Measurements from ENCODE around the gene MIEF1. TPM values are rescaled to one million over a fixed set of nuclear protein-coding genes. Genes with fewer than 3 reads are reported as not detected.

Gene MIEF1
- total and polyA plus RNA-seq, 2 donors, result 12.2 to 18.4 TPM

GRCh38 chr22:39545386-39546365 lies 43.6 kb downstream of the MIEF1 start:
- WGBS, result 28% methylated on average over 39 of the region's 39 CpGs
- Histone ChIP-seq H3K27ac (ENCODE audit: low read depth) (no peak overlapping the region), H3K36me3 (ENCODE audit: insufficient read depth) (no peaks in the 10 kb centered on the region), H3K4me1 (ENCODE audit: insufficient read depth) (no peaks in the 10 kb centered on the region), H3K4me3 (ENCODE audit: low read depth, low read length) (no peak overlapping the region)
- no peak for DNase-seq (ENCODE audit: extremely low spot score)

- no peak overlapping the region for H3K4me3 ChIP-seq (ENCODE audit: low read depth, low read length)
- H3K27ac ChIP-seq (ENCODE audit: low read depth), result no peak overlapping the region
- no peak for DNase-seq (ENCODE audit: extremely low spot score)
- H3K36me3 ChIP-seq (ENCODE audit: insufficient read depth), result no peaks in the 10 kb centered on the region
- H3K4me1 ChIP-seq (ENCODE audit: insufficient read depth), result no peaks in the 10 kb centered on the region
- 32% methylated on average over 5 of the region's 5 CpGs for WGBS
Observed at GRCh38 chr22:39546889-39547586, 44.9 kb downstream of the MIEF1 start.

DNA sequence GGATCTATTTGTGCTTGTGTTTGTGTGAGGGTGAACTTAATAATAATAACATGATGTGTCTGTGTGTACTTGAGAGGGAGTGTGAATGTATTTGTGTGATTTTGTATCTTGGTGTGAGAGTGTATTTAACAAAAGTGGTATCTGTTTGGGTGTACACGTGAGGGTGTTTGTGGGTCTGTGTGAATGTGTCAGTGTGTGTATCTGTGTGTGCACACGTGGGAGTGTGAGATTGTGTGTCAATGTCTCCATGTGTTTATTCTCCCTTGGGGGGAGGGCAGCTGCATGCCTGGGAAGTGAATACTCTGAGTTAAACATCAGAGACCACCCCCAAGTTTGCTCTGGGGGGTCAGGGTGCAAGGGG lies 45.5 kb downstream of the MIEF1 start:
- DNase-seq (ENCODE audit: extremely low spot score), result no peak
- 34% methylated on average over 2 of the region's 2 CpGs for WGBS
- Histone ChIP-seq H3K4me3 (ENCODE audit: low read depth, low read length) (no peak overlapping the region), H3K27ac (ENCODE audit: low read depth) (no peak overlapping the region), H3K4me1 (ENCODE audit: insufficient read depth) (no peaks in the 10 kb centered on the region), H3K36me3 (ENCODE audit: insufficient read depth) (no peaks in the 10 kb centered on the region)

DNA sequence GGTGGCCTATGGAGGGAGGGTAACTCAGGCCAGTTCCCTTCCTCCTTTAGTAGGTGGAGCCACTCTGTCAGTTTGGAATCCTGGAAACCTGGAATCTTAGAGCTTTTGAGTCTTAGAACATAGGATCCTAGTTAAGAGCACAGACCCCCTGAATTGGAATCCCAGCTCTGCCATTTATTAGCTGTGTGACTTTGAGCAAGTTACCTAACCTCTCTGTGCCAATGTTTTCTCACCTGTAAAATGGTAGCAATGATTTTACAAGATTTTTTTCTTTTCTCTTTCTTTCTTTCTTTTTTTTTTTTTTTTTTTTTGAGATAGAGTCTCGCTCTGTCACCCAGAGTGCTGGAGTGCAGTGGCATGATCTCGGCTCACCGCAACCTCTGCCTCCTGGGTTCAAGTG lies 51.3 kb downstream of the MIEF1 start:
- 97% methylated on average over 3 of the region's 3 CpGs for WGBS
- Histone ChIP-seq H3K4me3 (ENCODE audit: low read depth, low read length) (no peak overlapping the region), H3K27ac (ENCODE audit: low read depth) (no peak overlapping the region), H3K36me3 (ENCODE audit: insufficient read depth) (no peaks in the 10 kb centered on the region), H3K4me1 (ENCODE audit: insufficient read depth) (peaks cover 1% of the 10 kb centered on the region)
- DNase-seq (ENCODE audit: extremely low spot score), result no peak

- Histone ChIP-seq H3K4me3 (ENCODE audit: low read depth, low read length) (no peak overlapping the region), H3K4me1 (ENCODE audit: insufficient read depth) (peaks cover 1% of the 10 kb centered on the region), H3K27ac (ENCODE audit: low read depth) (no peak overlapping the region), H3K36me3 (ENCODE audit: insufficient read depth) (no peaks in the 10 kb centered on the region)
- DNase-seq (ENCODE audit: extremely low spot score), result no peak
- 59% methylated on average over 3 of the region's 3 CpGs for WGBS
Observed at GRCh38 chr22:39554151-39554550, 52.1 kb downstream of the MIEF1 start.

- 6% methylated on average over 72 of the region's 72 CpGs for WGBS
- peak overlapping the region; percentile 32 for H3K4me3 ChIP-seq (ENCODE audit: low read depth, low read length)
- peaks cover 1% of the 10 kb centered on the region for H3K4me1 ChIP-seq (ENCODE audit: insufficient read depth)
- H3K27ac ChIP-seq (ENCODE audit: low read depth), result no peak overlapping the region
- DNase-seq (ENCODE audit: extremely low spot score), result no peak
- no peaks in the 10 kb centered on the region for H3K36me3 ChIP-seq (ENCODE audit: insufficient read depth)
Observed at GRCh38 chr22:39556970-39557841, 55.1 kb downstream of the MIEF1 start.

GRCh38 chr22:39558254-39558727 lies 56.2 kb downstream of the MIEF1 start:
- Histone ChIP-seq H3K36me3 (ENCODE audit: insufficient read depth) (no peaks in the 10 kb centered on the region), H3K27ac (ENCODE audit: low read depth) (no peak overlapping the region), H3K4me3 (ENCODE audit: low read depth, low read length) (peak overlapping the region; percentile 32), H3K4me1 (ENCODE audit: insufficient read depth) (peaks cover 1% of the 10 kb centered on the region)
- DNase-seq (ENCODE audit: extremely low spot score), result no peak
- 6% methylated on average over 34 of the region's 34 CpGs for WGBS

DNA sequence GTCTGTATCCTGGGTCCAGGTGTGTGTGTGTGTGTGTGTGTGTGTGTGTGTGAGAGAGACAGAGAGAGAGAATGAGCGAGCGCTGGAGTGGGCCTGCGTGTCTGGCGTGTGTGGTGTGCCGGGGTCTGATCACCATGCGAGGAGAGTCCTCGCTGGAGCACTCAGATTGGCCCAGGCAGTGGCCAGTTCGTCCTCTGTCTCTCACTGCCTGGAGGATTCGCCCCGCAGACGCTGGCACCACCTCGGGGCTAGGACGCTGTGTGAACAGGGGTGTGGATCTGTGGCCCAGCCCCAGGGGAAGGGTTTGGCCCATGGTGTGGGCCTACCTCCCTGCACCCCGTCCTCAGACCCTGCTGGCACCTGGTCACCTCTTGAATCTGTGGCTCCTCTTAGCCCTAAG lies 56.9 kb downstream of the MIEF1 start:
- H3K4me3 ChIP-seq (ENCODE audit: low read depth, low read length), result no peak overlapping the region
- DNase-seq (ENCODE audit: extremely low spot score), result no peak
- no peak overlapping the region for H3K27ac ChIP-seq (ENCODE audit: low read depth)
- 89% methylated on average over 14 of the region's 14 CpGs for WGBS
- H3K36me3 ChIP-seq (ENCODE audit: insufficient read depth), result no peaks in the 10 kb centered on the region
- peaks cover 1% of the 10 kb centered on the region for H3K4me1 ChIP-seq (ENCODE audit: insufficient read depth)

DNA sequence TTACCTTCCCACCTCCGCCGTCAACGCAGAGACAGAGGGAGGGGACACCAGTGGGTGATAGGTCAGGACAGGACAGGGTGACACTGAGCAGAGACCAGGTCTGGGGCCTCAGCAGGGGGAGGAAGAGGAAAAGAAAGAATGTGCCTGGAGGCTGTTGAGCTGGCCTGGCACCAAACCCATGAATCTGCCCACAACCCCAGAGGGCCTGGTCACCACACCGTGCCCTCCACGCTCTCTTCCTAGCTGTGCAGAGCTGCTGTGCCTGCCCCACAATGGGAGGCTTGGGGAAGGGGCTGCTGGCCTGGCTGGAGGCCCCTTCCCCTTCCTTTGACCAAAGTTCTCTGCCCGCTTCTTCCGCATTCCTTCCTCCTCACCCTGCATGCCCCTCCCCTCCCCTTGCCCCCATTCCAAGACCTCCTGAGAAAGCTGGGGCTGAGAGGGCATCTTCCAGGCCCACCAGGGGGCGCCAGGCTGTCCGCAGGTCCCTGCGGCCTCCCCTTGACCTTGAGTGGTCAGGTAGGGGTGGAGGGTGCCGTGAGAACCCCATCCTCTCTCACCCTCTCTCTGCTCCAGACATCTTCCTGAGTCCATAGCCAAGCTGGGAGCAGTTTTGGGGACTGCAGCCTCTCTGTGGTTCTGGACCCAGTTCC lies 57.5 kb downstream of the MIEF1 start:
- DNase-seq (ENCODE audit: extremely low spot score), result no peak
- 52% methylated on average over 11 of the region's 11 CpGs for WGBS

GRCh38 chr22:39560127-39560526 lies 58.0 kb downstream of the MIEF1 start:
- Histone ChIP-seq H3K27ac (ENCODE audit: low read depth) (no peak overlapping the region), H3K4me1 (ENCODE audit: insufficient read depth) (peaks cover 1% of the 10 kb centered on the region), H3K4me3 (ENCODE audit: low read depth, low read length) (no peak overlapping the region), H3K36me3 (ENCODE audit: insufficient read depth) (no peaks in the 10 kb centered on the region)
- DNase-seq (ENCODE audit: extremely low spot score), result no peak
- 51% methylated on average over 6 of the region's 6 CpGs for WGBS

More for the DNA sequence above, 57.5 kb downstream of the MIEF1 start:
- H3K27ac ChIP-seq (ENCODE audit: low read depth), result no peak overlapping the region
- peaks cover 1% of the 10 kb centered on the region for H3K4me1 ChIP-seq (ENCODE audit: insufficient read depth)
- H3K4me3 ChIP-seq (ENCODE audit: low read depth, low read length), result no peak overlapping the region
- H3K36me3 ChIP-seq (ENCODE audit: insufficient read depth), result no peaks in the 10 kb centered on the region

GRCh38 chr22:39562839-39563489 lies 60.9 kb downstream of the MIEF1 start:
- Histone ChIP-seq H3K27ac (ENCODE audit: low read depth) (no peak overlapping the region), H3K4me1 (ENCODE audit: insufficient read depth) (no peaks in the 10 kb centered on the region), H3K4me3 (ENCODE audit: low read depth, low read length) (no peak overlapping the region), H3K36me3 (ENCODE audit: insufficient read depth) (no peaks in the 10 kb centered on the region)
- 74% methylated on average over 9 of the region's 9 CpGs for WGBS
- DNase-seq (ENCODE audit: extremely low spot score), result no peak

DNA sequence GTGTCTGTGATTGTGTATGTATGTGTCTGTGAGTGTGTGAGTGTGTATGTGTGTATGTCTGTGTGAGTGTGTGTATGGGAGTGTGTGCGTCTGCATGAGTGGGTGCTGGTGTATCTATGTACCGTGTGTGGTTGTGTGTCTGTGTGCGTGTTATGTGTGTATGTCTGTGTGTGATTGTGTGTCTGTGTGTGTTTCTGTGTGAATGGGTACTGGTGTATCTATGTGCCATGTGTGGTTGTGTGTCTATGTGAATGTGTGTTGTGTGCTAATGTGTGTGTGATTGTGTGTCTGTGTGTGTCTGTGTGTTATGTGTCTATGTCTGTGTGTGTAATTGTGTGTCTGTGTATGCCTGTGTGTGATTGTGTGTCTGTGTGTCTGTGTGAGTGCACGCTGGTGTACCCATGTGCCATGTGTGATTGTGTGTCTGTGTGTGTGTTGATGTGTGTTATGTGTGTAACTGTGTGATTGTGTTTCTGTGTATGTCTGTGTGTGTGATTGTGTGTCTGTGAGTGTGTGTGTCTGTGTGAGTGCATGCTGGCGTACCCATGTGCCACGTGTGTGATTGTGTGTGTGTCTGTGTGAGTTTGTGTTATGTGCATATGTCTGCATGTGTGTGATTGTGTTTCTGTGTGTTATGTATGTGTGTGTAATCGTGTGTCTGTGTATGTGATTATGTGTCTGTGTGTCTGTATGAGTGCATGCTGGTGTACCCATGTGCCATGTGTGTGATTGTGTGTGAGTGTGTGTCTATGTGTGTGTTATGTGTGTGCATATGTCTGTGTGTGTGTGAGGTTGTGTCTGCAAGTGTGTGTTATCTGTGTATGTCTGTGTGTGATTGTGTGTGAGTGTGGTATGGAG lies 61.7 kb downstream of the MIEF1 start:
- H3K27ac ChIP-seq (ENCODE audit: low read depth), result no peak overlapping the region
- no peaks in the 10 kb centered on the region for H3K36me3 ChIP-seq (ENCODE audit: insufficient read depth)
- no peak overlapping the region for H3K4me3 ChIP-seq (ENCODE audit: low read depth, low read length)
- no peaks in the 10 kb centered on the region for H3K4me1 ChIP-seq (ENCODE audit: insufficient read depth)
- 90% methylated on average over 7 of the region's 7 CpGs for WGBS
- no peak for DNase-seq (ENCODE audit: extremely low spot score)
